Measurements from ENCODE around the gene C5orf22.
"Not testable (repeated sequence)": the region's sequence is repeated elsewhere in the genome, so short reads cannot be mapped to it uniquely, and the experiment has no call there.

Gene C5orf22

GRCh38 chr5:31553863-31554262 is 21.8 kb downstream of the C5orf22 start:
- peaks cover 23 to 30% of the 10 kb centered on the region in 2 donors for H3K36me3 ChIP-seq (ENCODE audit: control insufficient read depth in 2 of 2, insufficient read depth in 2 of 2, low read length in 2 of 2)
- H3K4me3 ChIP-seq (ENCODE audit: low read length in 2 of 2), result no peak overlapping the region
- H3K27me3 ChIP-seq (ENCODE audit: control insufficient read depth in 1 of 2, insufficient read depth in 2 of 2, low read length in 2 of 2), result no peaks in the 10 kb centered on the region
- no peak overlapping the region for H3K27ac ChIP-seq (ENCODE audit: low read length)
- H3K4me1 ChIP-seq (ENCODE audit: control insufficient read depth, insufficient read depth, low read length), result no peaks in the 10 kb centered on the region
- no peaks in the 10 kb centered on the region for H3K9me3 ChIP-seq (ENCODE audit: control insufficient read depth in 2 of 2, low read length in 2 of 2)
- H3K9ac ChIP-seq (ENCODE audit: low read length in 2 of 2), result no peak overlapping the region

DNA sequence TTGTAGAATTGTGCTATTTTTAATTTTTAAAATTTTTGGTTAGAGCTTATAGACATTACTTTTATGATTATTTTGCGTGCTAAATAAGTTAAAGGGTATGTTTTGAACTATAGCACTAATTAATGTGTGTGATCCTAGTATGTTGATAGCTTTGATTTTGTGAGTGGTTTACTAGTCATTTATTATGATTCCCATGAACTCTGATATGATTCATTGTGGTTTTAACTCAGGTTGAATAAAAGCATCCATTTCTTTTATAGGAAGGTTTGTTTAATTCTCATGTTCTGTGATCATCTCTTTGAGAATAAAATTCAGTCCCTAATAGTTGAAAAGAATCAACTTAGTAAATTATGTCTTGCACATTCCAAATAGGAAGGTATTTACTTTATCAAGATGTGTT is 22.5 kb downstream of the C5orf22 start:
- Histone ChIP-seq H3K9ac (ENCODE audit: low read length in 2 of 2) (no peak overlapping the region), H3K9me3 (ENCODE audit: control insufficient read depth in 2 of 2, low read length in 2 of 2) (no peaks in the 10 kb centered on the region), H3K4me3 (ENCODE audit: low read length in 2 of 2) (no peak overlapping the region), H3K27me3 (ENCODE audit: control insufficient read depth in 1 of 2, insufficient read depth in 2 of 2, low read length in 2 of 2) (no peaks in the 10 kb centered on the region), H3K27ac (ENCODE audit: low read length) (no peak overlapping the region), H3K36me3 (ENCODE audit: control insufficient read depth in 2 of 2, insufficient read depth in 2 of 2, low read length in 2 of 2) (peaks cover 23 to 30% of the 10 kb centered on the region in 2 donors), H3K4me1 (ENCODE audit: control insufficient read depth, insufficient read depth, low read length) (no peaks in the 10 kb centered on the region)

DNA sequence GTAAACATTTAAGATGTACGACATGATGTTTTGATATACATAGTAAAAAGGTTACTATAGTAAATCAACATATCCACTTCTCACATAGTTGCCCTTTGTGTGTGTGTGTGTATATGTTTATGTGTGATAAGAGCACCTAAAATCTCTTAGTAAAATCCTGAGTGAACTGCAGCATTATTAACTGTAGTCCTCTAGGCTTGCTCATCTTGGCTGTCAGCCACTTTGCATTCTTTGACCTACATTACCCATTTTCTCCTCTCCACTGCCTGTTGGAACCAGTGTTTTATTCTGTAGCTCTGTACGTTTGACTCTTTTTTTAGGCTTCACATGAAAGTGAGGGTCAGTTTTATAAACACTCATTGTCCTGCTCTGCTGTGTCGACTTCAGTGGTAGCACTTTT is 24.4 kb downstream of the C5orf22 start:
- Histone ChIP-seq H3K27me3 (ENCODE audit: control insufficient read depth in 1 of 2, insufficient read depth in 2 of 2, low read length in 2 of 2) (no peaks in the 10 kb centered on the region), H3K4me1 (ENCODE audit: control insufficient read depth, insufficient read depth, low read length) (no peaks in the 10 kb centered on the region), H3K27ac (ENCODE audit: low read length) (no peak overlapping the region), H3K9me3 (ENCODE audit: control insufficient read depth in 2 of 2, low read length in 2 of 2) (no peaks in the 10 kb centered on the region), H3K9ac (ENCODE audit: low read length in 2 of 2) (no peak overlapping the region), H3K36me3 (ENCODE audit: control insufficient read depth in 2 of 2, insufficient read depth in 2 of 2, low read length in 2 of 2) (peaks cover 20 to 26% of the 10 kb centered on the region in 2 donors), H3K4me3 (ENCODE audit: low read length in 2 of 2) (no peak overlapping the region)

DNA sequence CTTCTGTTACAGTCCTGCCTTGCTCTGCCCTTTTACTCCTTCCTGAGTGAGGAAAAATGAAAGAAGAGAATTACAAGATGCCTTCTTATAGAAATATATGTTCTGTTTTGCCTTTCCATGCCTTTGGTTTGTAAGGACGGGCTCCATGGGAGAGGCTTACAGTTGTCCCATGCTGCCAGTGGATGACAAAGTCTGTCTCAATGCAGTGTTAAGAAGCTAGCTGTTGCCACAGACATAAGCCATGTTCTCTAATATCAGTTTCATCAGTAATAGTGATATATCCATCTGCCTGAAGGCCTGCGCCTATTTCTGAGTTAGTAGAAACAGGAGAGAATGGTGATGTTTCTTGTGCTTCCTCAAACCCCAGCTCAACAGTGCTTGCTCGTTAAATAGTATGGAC is 27.8 kb downstream of the C5orf22 start:
- Histone ChIP-seq H3K4me3 (ENCODE audit: low read length in 2 of 2) (no peak overlapping the region), H3K27ac (ENCODE audit: low read length) (no peak overlapping the region), H3K9me3 (ENCODE audit: control insufficient read depth in 2 of 2, low read length in 2 of 2) (no peaks in the 10 kb centered on the region), H3K4me1 (ENCODE audit: control insufficient read depth, insufficient read depth, low read length) (peaks cover 7% of the 10 kb centered on the region), H3K36me3 (ENCODE audit: control insufficient read depth in 2 of 2, insufficient read depth in 2 of 2, low read length in 2 of 2) (peaks cover 5 to 9% of the 10 kb centered on the region in 2 donors), H3K27me3 (ENCODE audit: control insufficient read depth in 1 of 2, insufficient read depth in 2 of 2, low read length in 2 of 2) (no peaks in the 10 kb centered on the region), H3K9ac (ENCODE audit: low read length in 2 of 2) (no peak overlapping the region)

- peaks cover 7% of the 10 kb centered on the region for H3K4me1 ChIP-seq (ENCODE audit: control insufficient read depth, insufficient read depth, low read length)
- H3K9me3 ChIP-seq (ENCODE audit: control insufficient read depth in 2 of 2, low read length in 2 of 2), result no peaks in the 10 kb centered on the region
- H3K4me3 ChIP-seq (ENCODE audit: low read length in 2 of 2), result no peak overlapping the region
- peaks cover 1 to 2% of the 10 kb centered on the region in 2 donors for H3K36me3 ChIP-seq (ENCODE audit: control insufficient read depth in 2 of 2, insufficient read depth in 2 of 2, low read length in 2 of 2)
- no peaks in the 10 kb centered on the region for H3K27me3 ChIP-seq (ENCODE audit: control insufficient read depth in 1 of 2, insufficient read depth in 2 of 2, low read length in 2 of 2)
- H3K9ac ChIP-seq (ENCODE audit: low read length in 2 of 2), result no peak overlapping the region
- no peak overlapping the region for H3K27ac ChIP-seq (ENCODE audit: low read length)
Measured at GRCh38 chr5:31561946-31562345, 29.8 kb downstream of the C5orf22 start.

GRCh38 chr5:31563216-31563615 is 31.1 kb downstream of the C5orf22 start:
- Histone ChIP-seq H3K36me3 (ENCODE audit: control insufficient read depth in 2 of 2, insufficient read depth in 2 of 2, low read length in 2 of 2) (no peaks in the 10 kb centered on the region), H3K27me3 (ENCODE audit: control insufficient read depth in 1 of 2, insufficient read depth in 2 of 2, low read length in 2 of 2) (no peaks in the 10 kb centered on the region), H3K4me3 (ENCODE audit: low read length in 2 of 2) (no peak overlapping the region), H3K9me3 (ENCODE audit: control insufficient read depth in 2 of 2, low read length in 2 of 2) (no peaks in the 10 kb centered on the region), H3K9ac (ENCODE audit: low read length in 2 of 2) (no peak overlapping the region), H3K27ac (ENCODE audit: low read length) (no peak overlapping the region), H3K4me1 (ENCODE audit: control insufficient read depth, insufficient read depth, low read length) (peaks cover 7% of the 10 kb centered on the region)

DNA sequence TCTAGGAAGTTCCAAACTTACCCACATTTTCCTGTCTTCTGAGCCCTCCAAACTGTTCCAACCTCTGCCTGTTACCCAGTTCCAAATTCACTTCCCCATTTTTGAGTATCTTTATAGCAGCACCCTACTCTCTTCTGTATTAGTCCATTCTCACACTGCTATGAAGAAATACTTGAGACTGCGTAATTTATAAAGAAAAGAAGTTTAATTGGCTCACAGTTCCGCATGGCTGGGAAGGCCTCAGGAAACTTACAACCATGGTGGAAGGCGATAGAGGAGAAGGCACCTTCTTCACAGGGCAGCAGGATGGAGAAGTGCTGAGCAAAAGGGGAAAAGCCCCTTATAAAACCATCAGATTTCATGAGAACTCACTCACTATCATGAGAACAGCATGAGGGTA is 34.3 kb downstream of the C5orf22 start:
- H3K27me3 ChIP-seq (ENCODE audit: control insufficient read depth in 1 of 2, insufficient read depth in 2 of 2, low read length in 2 of 2); H3K27ac ChIP-seq (ENCODE audit: low read length); H3K4me3 ChIP-seq (ENCODE audit: low read length in 2 of 2); H3K4me1 ChIP-seq (ENCODE audit: control insufficient read depth, insufficient read depth, low read length); H3K9ac ChIP-seq (ENCODE audit: low read length in 2 of 2); H3K9me3 ChIP-seq (ENCODE audit: control insufficient read depth in 2 of 2, low read length in 2 of 2); H3K36me3 ChIP-seq (ENCODE audit: control insufficient read depth in 2 of 2, insufficient read depth in 2 of 2, low read length in 2 of 2): not testable (repeated sequence)

DNA sequence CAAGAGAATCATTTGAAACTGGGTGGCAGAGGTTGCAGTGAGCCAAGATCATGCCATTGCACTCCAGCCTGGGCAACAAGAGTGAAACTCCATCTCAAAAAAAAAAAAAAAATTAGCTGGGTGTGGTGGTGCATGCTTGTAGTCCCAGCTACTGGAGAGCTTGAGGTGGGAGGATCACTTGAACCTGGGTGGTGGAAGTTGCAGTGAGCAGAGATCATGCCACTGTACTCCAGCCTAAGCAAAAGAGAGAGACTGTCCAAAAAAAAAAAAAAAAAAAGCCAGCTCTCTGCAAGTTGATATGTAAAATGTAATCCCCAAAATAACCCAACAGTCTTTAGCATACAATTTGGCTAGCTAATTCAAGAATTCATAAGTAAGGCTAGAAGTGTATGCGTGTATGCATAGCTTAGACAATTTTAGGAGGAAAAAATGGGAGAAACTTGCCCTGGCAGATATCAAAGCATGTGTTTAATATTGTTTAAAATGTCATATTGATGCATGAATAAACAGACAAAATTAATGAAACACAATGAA is 36.3 kb downstream of the C5orf22 start:
- no peak overlapping the region for H3K4me3 ChIP-seq (ENCODE audit: low read length in 2 of 2)
- H3K9ac ChIP-seq (ENCODE audit: low read length in 2 of 2), result no peak overlapping the region
- no peaks in the 10 kb centered on the region for H3K9me3 ChIP-seq (ENCODE audit: control insufficient read depth in 2 of 2, low read length in 2 of 2)
- H3K4me1 ChIP-seq (ENCODE audit: control insufficient read depth, insufficient read depth, low read length), result peaks cover 1% of the 10 kb centered on the region
- H3K36me3 ChIP-seq (ENCODE audit: control insufficient read depth in 2 of 2, insufficient read depth in 2 of 2, low read length in 2 of 2), result no peaks in the 10 kb centered on the region
- no peaks in the 10 kb centered on the region for H3K27me3 ChIP-seq (ENCODE audit: control insufficient read depth in 1 of 2, insufficient read depth in 2 of 2, low read length in 2 of 2)
- H3K27ac ChIP-seq (ENCODE audit: low read length), result no peak overlapping the region

DNA sequence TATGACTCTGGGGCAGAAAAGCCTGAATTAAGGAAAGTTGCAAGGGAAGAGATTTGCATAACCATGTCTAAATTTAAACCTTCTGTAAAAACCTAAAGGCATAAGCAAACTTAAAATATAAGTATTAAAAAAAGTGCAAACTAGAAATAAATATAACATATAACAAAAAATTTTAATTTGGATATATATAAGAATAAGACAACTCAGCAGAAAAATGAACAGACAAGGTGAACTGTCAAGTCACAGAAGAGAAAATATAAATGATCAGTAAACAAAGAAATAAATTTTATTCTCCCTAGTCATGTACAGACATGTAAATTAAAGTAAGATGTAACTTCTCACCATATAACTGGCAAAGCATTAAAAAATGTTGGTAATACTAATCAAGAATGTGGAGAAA is 37.0 kb downstream of the C5orf22 start:
- Histone ChIP-seq H3K27ac (ENCODE audit: low read length) (no peak overlapping the region), H3K9me3 (ENCODE audit: control insufficient read depth in 2 of 2, low read length in 2 of 2) (no peaks in the 10 kb centered on the region), H3K36me3 (ENCODE audit: control insufficient read depth in 2 of 2, insufficient read depth in 2 of 2, low read length in 2 of 2) (no peaks in the 10 kb centered on the region), H3K4me1 (ENCODE audit: control insufficient read depth, insufficient read depth, low read length) (no peaks in the 10 kb centered on the region), H3K27me3 (ENCODE audit: control insufficient read depth in 1 of 2, insufficient read depth in 2 of 2, low read length in 2 of 2) (no peaks in the 10 kb centered on the region), H3K9ac (ENCODE audit: low read length in 2 of 2) (no peak overlapping the region), H3K4me3 (ENCODE audit: low read length in 2 of 2) (no peak overlapping the region)

GRCh38 chr5:31573494-31574142 is 41.5 kb downstream of the C5orf22 start:
- Histone ChIP-seq H3K27ac (ENCODE audit: low read length) (no peak overlapping the region), H3K4me1 (ENCODE audit: control insufficient read depth, insufficient read depth, low read length) (no peaks in the 10 kb centered on the region), H3K4me3 (ENCODE audit: low read length in 2 of 2) (no peak overlapping the region), H3K9ac (ENCODE audit: low read length in 2 of 2) (no peak overlapping the region), H3K36me3 (ENCODE audit: control insufficient read depth in 2 of 2, insufficient read depth in 2 of 2, low read length in 2 of 2) (no peaks in the 10 kb centered on the region), H3K27me3 (ENCODE audit: control insufficient read depth in 1 of 2, insufficient read depth in 2 of 2, low read length in 2 of 2) (no peaks in the 10 kb centered on the region), H3K9me3 (ENCODE audit: control insufficient read depth in 2 of 2, low read length in 2 of 2) (no peaks in the 10 kb centered on the region)

GRCh38 chr5:31574772-31575171 is 42.7 kb downstream of the C5orf22 start:
- Histone ChIP-seq H3K36me3 (ENCODE audit: control insufficient read depth in 2 of 2, insufficient read depth in 2 of 2, low read length in 2 of 2) (no peaks in the 10 kb centered on the region), H3K27me3 (ENCODE audit: control insufficient read depth in 1 of 2, insufficient read depth in 2 of 2, low read length in 2 of 2) (no peaks in the 10 kb centered on the region), H3K9ac (ENCODE audit: low read length in 2 of 2) (no peak overlapping the region), H3K4me1 (ENCODE audit: control insufficient read depth, insufficient read depth, low read length) (no peaks in the 10 kb centered on the region), H3K4me3 (ENCODE audit: low read length in 2 of 2) (no peak overlapping the region), H3K9me3 (ENCODE audit: control insufficient read depth in 2 of 2, low read length in 2 of 2) (no peaks in the 10 kb centered on the region), H3K27ac (ENCODE audit: low read length) (no peak overlapping the region)
